DMS53 treated with DMSO at 0.1 percent for 48 hours (cell line): ENCODE data around the gene GLUL.

ENCODE experiments used
- DNase-seq: peaks from one replicate; lab custom pipeline; 2025; ENCODE audit not compliant: unreplicated experiment; lab: John Stamatoyannopoulos, UW

GLUL gene

DNA sequence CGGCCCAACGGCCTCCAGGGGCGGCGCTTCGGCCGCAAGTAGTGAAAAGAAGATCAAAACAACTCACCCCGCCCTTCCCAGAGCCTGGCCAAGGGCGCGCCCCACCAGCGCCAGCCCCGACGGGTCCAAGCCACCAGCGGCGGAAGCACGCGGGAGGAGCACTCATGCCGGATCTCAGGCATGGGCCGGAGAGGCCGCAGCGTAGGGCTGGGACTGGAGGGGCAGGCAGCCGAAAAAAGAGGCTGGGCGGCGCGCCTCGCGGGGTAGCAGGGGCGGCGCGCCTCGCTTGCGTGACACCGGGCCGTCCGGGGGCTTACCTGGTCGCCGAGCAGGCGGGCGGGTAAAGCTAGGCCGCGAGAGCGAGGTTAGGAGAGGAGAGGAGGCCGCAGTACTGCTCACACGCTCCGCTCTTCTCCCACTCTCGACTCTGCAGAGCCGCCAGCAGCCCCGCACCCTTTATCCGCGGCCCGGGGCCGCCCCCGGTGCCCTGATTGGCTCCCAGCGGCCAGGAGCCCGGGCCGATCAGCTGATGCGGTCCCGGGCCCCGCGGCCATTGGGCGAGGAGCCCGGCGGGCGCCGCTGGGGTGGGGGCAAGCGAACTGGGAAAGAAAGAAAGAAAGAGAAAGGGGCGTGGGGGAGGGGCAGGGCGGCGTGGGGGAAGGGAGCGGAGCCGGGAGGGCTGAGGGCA, at the start of gene GLUL:
Gene GLUL, minus strand, starts transcription at position 429 of the 688 bp plus-strand sequence. CDS start 3,053 bp downstream, outside the sequence.
- peak; percentile 86 for DNase-seq

DNA sequence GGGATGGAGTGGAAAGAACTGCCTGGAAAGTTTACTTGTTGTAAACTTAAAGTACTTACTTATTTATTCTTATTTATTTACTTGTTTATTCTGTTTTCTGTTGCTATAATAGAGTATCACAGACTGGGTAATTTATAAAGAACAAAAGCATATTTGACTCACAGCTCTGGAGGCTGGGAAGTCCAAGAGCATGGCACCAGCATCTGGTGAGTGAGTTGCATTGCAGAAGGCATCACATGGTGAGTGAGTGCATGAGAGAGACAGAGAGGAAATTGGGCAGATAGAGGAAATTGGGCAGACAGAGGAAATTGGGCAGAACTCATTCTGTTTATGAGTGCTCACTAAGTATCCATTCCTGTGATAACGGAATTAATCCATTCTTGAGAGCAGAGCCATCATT, 46.7 kb upstream of the GLUL start:
- no peak for DNase-seq

DNA sequence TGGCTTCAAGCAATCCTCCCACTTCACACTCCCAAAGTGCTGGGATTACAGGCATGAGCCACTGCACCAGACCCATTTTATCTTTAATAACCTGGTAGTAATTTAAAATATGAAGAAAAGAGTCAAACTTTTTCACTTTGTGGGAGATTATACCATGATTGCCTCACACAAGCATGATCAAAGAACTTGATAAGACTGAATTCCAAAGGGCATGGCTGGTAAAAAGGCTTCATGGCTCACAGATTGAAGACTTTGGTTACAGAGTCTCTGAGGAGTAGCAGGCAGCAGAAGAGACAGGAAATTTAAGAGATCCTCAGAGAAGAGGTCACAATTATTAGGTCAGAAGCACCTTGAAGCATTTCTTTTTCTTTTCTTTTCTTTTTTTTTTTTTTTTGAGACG, 42.0 kb upstream of the GLUL start:
- DNase-seq: no peak

DNA sequence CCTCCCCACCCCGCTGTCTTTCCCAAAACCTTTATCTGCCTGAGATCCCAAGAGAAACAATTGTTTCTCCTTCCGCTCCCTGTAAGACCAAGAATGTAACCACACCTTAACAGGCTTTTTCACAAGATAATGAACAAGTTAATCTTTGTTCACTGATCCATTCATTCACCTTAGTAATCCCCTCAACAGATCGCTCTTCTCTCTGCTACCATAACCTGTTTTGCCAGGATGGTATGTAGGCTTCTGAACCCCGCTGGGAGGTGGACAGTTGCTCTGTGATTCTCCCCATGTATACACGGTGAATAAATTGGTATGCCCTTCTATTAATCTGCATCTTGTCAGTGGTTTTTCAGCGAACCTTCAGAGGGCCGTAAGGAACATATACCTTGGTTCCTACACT, 39.7 kb upstream of the GLUL start:
- DNase-seq: no peak

DNA sequence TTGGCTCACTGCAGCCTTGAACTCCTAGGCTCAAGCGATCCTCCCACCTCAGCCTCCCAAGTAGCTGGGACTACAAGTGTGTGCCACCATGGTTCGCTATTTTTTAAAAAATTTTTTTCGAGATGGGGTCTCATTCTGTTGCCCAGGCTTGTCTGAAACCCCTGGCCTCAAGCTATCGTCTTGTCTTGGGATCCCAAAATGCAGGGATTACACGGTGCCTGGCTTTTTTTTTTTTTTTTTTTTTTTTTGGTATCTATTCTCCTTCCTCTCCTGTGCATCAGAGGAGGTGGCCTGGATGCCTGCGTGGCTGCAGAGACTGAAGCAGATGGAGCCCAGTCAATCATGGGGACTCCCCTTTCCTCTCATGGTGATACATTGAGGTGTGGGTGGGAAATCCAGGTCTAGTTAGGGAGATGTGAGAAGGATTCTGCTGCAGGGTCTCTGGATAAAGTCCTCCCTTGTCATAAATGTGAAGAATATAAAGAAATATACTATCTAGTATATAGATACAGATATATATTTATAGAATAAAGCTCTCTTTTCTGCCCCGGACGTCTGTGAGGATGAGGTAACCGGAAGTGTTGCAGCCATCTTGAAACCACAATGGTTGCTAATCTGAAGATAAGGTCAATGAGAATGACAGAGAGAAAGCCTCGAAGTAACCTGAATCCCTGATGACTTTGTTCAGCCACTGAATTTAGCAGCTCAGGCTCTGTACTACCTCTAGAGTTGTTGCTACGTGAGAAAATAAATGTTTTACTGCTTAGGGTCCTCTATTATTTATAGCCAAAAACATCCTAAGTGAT, 38.9 kb upstream of the GLUL start:
- no peak for DNase-seq

DNA sequence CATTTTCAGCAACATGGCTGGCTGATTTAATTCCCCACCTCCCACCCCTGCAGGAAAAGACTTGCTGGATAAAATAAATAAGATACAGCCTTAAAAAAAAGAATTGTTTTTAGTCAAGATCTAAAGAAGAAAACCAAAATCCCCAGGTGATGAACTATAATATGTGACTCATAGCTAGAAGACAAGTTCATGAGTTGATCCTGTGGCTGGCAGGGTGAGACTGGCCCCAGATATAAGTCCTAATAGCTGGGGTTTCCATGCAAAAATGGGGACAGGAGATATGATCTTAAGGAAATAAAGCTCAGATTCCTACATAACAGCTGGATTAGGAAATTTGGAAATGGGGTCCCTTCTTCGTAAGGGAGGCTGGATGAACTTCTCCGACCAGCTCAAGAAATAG, 36.5 kb upstream of the GLUL start:
- DNase-seq: no peak

DNA sequence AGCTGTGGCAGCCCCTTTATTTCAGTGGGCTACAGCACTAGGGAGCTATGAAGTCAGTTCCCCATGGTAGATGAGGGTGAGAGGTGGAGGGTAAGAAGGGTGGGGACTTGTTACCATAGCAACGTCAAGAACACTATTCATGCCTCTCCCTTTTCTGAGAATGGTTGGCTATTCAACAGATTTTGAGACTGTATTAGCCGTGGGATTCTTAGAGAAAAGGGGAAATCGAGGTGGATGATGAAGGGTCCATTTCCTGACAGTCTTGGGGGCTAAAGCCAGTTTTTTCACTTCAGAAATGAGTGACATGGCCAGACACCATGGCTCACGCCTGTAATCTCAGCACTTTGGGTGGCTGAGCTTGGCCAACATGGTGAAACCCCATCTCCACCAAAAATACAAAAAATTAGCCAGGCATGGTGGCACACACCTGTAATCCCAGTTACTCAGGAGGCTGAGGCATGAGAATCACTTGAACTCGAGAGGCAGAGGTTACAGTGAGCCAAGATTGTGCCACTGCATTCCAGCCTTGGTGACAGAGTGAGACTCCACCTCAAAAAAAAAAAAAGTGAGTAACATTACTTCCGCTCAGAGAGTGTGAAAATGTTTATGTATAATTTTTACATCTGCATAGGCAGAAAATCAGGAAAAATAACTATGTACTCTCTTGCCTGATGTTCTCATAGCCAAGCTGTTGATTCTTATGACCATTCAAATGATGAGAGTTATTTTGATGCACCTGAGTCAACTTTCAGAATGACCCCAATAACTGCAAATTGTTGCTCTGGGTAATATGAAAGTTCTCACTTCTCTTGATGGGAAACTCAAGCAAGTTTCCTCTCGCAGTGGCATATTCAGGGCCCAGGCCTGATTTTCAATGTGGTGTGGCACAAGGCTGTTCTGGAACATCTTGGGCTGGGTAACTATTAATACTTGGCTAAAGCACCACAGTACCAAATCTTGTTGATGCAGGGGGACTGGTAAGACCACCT, 35.1 kb upstream of the GLUL start:
- no peak for DNase-seq

DNA sequence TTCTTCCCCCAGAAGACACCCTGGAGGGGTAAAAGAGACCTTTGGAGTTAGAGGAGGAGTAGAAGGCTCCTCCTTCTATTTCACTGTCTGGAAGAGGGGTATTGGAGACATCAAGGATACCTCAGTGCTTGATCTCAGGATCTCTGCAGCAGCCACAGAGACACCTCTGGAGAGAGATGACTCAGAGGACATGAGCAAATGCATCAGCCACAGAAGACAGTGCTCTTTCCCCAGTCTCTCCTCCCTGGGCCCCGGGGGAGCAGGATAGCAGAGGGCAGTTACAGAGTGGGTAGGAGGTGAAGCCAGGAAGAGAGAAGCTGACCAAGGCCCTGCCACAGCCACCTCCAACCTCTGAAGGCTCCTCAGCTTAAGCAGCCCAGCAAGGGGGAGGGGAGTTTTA, 24.2 kb upstream of the GLUL start:
- no peak for DNase-seq

DNA sequence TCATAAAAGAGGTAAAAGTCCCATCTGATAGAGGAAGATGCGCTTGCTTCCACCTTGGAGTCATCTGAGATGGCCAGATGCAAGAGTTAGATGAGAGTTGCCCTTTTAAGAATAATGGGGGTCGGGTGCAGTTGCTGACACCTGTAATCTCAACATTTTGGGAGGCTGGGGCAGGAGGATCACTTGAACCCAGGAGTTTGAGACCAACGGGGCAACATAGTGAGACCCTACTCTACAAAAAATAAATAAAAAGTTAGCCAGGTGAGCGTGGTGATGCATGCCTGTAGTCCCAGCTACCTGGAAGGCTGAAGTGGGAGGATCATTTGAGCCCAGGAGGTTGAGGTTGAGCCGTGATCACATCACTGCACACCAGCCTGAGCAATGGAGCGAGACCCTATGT, 22.4 kb upstream of the GLUL start:
- DNase-seq: no peak

DNA sequence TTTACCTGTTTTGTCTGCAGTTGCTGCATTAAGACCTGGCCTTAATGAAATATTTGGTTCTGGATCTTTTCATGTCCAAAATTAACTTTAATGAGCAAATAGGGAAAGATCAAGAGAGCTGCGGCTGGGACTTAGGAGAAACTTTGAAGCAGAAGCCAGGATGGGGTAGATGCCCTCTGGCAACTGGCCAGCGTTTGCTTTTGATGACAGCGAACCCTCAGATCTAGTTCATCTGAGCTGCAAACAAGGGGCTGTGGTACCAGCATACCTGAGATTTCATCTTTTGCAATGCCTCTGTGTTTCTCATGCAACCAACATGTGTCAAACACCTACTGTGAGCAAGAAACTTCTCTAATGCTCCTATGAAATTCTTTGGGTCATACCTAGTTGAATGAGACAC, 21.9 kb upstream of the GLUL start:
- no peak for DNase-seq

DNA sequence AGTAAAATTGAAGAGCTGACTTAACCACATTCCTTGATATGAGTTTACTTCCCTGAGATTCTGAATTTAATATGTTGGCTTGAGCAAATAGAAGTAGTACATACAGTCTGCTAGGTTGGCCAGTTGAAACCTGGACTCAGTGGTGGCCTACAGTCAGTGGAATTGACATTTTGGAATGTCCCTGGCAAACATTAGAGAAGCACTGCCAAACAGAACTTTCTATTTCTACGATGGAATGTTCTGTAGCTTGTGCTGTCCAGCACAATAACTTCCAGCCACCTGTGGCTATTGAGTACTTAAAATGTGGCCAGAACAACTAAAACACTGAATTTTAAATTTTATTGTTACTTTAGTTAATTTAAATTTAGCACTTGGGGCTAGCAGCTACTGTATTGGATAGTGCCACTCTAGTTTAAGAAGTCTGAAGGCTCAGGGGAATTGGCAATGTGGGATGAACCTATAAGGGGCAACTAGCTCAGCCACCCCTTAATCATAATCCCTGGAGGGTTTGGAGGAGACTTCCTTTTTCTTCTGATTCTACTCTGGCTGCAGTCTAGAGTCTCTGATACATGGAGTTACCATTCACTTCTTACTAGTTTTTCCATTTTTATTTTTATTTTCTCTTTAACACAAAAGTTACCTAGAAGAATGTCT, 19.2 kb upstream of the GLUL start:
- DNase-seq: no peak

DNA sequence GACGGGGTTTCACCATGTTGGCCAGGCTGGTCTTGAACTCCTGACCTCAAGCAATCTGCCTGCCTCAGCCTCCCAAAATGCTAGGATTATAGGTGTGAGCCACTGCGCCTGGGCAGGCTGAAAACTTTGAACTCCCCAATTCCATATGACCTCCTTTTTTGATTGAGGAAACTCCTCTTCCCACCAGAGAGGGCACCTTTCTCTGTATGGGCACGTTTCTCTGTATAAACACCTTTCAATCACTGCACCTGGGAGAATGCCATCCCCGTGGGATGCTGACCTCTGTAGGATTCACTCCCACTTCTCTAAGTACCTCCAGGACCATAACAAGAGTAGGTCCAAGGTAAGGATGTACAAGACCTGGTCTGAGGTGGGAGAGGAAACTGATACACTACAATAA, 18.5 kb upstream of the GLUL start:
- no peak for DNase-seq

DNA sequence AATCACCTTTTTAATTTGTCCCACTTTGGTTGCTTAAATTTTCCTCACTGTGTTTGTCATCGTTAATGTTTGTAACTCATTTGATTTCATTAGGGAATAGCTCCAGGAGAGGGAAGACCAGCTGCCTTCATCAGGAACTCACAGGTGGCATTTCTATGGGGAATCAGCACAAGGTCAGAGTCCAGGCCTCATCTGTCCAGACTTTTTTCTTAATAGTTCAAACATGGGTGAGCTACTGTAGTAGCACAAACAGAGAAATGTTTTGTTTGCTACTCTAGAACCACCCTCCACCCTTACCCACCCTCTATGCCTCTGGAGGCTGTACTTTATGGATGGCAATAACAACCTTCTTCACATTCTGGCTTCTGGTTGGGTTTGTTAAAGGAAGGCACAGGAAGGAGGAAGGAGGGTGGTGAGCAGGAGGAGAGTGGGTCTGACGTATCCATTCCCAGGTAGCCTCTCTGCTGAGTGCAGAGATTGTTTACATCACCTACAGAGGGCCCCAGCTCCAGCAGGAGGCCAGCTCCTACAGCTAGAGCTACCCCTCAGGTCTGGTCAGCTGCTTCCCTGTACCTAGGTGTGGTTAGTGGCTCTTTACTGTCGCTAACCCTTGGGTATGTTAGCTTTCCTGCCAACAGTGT, 17.0 kb upstream of the GLUL start:
- peak; percentile 75 for DNase-seq

DNA sequence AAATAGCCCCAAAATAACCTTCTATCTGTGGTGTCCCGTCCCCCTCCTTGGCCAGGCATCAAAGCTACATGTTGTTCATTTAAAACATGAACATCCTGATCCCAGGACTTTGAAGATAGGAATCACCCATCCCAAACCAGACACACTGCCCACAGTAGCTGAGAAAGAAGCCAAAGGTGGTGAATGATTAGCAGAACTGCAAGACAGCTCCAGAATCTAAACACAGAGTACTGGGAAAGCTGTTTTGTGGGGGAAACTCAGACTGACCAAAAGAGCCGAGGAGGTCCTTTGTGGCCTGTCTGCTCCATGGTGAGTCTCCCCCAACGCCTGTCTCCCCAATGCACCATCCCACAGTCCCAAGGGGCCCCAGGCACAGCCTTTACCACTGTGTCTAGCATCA, 16.1 kb upstream of the GLUL start:
- no peak for DNase-seq

DNA sequence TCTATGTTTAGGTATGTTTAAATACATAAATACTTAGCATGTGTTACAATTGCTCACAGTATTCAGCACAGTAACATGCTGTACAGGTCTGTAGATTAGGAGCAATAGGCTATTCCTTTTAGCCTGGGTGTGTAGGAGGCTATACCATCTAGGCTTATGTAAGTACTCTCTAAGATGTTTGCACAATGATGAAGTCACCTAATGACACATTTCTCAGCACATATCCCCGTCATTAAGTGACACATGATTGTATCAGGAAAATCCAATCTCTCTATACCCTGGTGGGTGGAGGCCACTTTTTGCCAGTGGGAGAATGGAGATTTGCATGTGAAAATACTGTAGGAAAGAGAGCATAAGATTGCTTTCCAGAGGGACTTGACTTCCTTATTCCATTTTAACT, 14.4 kb upstream of the GLUL start:
- peak; percentile 23 for DNase-seq

DNA sequence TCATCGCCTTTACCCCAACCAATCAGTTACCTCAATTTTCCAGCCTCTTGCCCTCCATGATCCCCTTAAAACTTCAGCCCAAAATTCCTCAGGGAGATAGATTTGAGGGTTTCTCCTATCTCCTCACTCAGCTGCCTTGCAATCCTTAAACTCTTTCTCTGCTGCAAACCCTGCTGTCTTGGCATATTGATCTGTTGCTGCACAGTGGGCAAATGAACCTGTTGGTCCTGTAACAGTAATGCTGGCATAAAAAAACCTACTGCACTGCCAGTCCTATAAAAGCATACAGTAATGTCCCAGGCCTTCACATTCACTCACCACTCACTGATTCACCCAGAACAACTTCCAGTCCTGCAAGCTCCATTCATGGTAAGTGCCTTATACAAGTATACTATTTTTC, 14.0 kb upstream of the GLUL start:
- DNase-seq: no peak

DNA sequence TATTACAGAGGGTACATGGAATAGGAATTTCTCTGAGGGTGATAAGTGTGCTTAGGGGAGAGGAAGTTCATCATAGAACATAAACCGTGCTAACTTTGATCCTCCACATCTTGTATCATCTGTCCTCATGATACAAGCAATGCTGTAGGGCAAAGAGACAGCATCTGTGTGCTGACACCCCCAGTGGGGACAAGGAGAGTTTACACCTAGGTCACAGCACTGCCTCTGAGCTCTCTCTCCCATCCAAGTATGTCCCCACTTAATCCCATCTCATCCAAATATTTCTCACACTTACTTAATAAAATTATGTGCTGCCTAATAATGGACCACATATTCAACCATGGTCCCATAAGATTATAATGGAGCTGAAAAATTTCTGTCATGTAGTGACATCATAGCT, 13.2 kb upstream of the GLUL start:
- no peak for DNase-seq

DNA sequence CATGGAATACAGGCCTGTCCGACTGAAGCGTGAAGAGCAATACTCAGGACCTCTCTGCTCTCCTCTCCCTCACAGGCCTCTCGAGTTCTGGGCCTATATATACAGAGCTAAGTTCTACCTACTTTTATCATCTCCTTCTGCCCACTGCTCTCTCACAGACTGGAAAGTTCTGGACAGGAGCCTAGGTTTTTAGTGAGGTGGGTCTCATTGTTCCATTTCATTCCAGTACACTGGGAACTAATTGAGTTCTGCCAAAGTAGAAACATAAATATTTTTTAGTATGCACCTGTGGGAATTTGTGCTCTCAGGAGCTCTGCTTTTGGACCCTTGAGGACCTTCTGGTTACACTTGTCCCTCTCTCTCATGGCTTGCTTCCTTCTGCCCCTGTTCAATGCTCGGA, 9.0 kb upstream of the GLUL start, which contains the start of gene TEDDM1:
Gene TEDDM1, minus strand, starts transcription at position 101 of the 400 bp plus-strand sequence. CDS start 182 bp downstream, outside the sequence.
- no peak for DNase-seq

DNA sequence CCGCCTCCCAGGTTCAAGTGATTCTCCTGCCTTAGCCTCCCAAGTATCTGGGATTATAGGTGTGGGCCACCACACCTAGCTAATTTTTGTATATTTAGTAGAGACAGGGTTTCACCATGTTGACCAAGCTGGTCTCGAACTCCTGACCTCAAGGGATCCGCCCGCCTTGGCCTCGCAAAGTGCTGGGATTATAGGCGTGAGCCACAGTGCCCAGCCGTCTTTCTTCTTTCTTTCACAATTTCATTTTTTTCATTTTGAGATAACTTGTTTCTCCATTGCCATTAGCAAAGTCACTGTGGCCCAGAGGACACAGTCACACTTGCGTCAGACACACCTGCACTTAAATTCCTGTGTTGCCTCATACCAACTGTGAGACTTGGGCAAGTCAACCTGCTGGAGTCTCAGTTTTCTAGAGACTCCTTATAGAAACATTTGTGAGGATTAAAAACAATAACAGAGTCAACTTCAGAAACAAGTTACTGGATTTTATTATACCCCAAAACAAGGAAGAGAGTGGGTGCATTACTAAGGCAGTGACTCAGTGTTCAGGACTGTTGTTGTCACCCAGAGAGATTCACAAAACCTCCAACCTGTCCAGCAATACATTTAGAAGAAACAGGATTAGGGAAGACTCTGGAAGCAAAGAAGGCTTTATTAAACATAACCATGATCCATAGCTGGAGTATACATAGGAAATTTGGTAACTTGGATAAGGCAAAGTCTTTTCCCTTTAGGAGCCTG, 6.2 kb upstream of the GLUL start:
- DNase-seq: no peak

DNA sequence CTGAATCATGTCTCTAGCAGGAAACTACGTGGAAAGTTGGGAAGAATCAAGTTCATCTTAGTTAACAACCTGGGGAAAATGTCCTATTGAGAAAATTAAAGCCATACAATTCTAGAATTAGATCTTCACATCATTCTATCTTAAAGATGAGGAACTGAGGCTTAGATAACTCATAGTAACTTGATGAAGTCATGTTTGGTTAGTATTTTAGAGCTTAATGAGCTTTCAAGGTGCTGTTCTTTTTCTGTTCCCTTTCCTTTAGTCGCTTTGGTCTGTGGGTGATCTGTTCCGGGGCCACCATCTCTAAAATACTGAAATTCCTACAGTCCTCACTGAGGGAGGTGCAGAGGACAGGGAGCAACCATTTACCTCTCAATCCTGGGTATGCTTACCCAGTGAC, 4.3 kb upstream of the GLUL start:
- no peak for DNase-seq
